Cardiac fibroblast (primary cell): ENCODE results near the gene GRM5.
"Not testable (repeated sequence)": the region's sequence is repeated elsewhere in the genome, so short reads cannot be mapped to it uniquely, and the experiment has no call there.

ENCODE experiments used
- DNase-seq, 2 donors: peaks; one replicate each; pipeline versions ENCODE4 v3.0.0 to v3.0.0-alpha.2; 2010; ENCODE audit warnings: low read depth in 2 of 2
- H3K4me3 ChIP-seq, 2 donors: replicated peaks in 1 of 2; 1 replicate in 1 of 2; 2 replicates in 1 of 2; pipeline ENCODE4 v1.5.1; 2011; ENCODE audit warnings: low read depth in 2 of 2, low read length in 2 of 2, mild to moderate bottlenecking in 2 of 2, moderate library complexity in 1 of 2
- CTCF ChIP-seq: IDR thresholded peaks from one replicate; pipeline ENCODE4 v1.5.1; 2011; ENCODE audit warnings: low read depth, mild to moderate bottlenecking, low read length, inconsistent platforms

GRM5 gene

GRCh38 chr11:88979641-88980040 is 86.1 kb downstream of the GRM5 start:
- TF ChIP-seq CTCF, result no peak
- H3K4me3 ChIP-seq, result no peak overlapping the region
- DNase-seq, result peak in 1 of 2 donors; percentile 36

GRCh38 chr11:88978992-88979391 is 86.8 kb downstream of the GRM5 start:
- not testable (repeated sequence) for DNase-seq, H3K4me3 ChIP-seq

- DNase-seq, result not testable (repeated sequence)
These were observed 90.3 kb downstream of the GRM5 start for GRCh38 chr11:88975441-88975840.

GRCh38 chr11:88972210-88972609 is 93.6 kb downstream of the GRM5 start:
- no peak for DNase-seq

More at GRCh38 chr11:88975441-88975840, 90.3 kb downstream of the GRM5 start:
- not testable (repeated sequence) for H3K4me3 ChIP-seq

GRCh38 chr11:88961621-88962020 is 104.2 kb downstream of the GRM5 start:
- not testable (repeated sequence) for H3K4me3 ChIP-seq, DNase-seq

More at GRCh38 chr11:88972210-88972609, 93.6 kb downstream of the GRM5 start:
- no peak overlapping the region for H3K4me3 ChIP-seq
- no peak for TF ChIP-seq CTCF

- DNase-seq, H3K4me3 ChIP-seq: not testable (repeated sequence)
These were observed 105.9 kb downstream of the GRM5 start for GRCh38 chr11:88959857-88960256.

- no peak for TF ChIP-seq CTCF
- no peak overlapping the region for H3K4me3 ChIP-seq
- no peak for DNase-seq
These were observed 114.8 kb downstream of the GRM5 start for GRCh38 chr11:88950975-88951374.

GRCh38 chr11:88948908-88949307 is 116.9 kb downstream of the GRM5 start:
- H3K4me3 ChIP-seq, DNase-seq: not testable (repeated sequence)

- not testable (repeated sequence) for DNase-seq, H3K4me3 ChIP-seq
These were observed 117.8 kb downstream of the GRM5 start for GRCh38 chr11:88947843-88948572.

- DNase-seq, H3K4me3 ChIP-seq: not testable (repeated sequence)
These were observed 136.1 kb downstream of the GRM5 start for GRCh38 chr11:88929665-88930064.

GRCh38 chr11:88917065-88917464 is 148.7 kb downstream of the GRM5 start:
- not testable (repeated sequence) for H3K4me3 ChIP-seq, DNase-seq
